Colonic mucosa (tissue), 4 donors: ENCODE results near the gene PRKAR1B. TPM values are rescaled to one million over a fixed set of nuclear protein-coding genes. Genes with fewer than 3 reads are reported as not detected.

Experiments
- DNase-seq: peaks from one replicate; pipeline ENCODE4 v3.0.0-alpha.2; 2020
- H3K27ac ChIP-seq: fragments of 200-600 bp; one replicate; pipeline ENCODE4 v1.8.0; 2021
- H3K27me3 ChIP-seq: fragments of 200-600 bp; one replicate; pipeline ENCODE4 v1.8.0; 2021
- H3K36me3 ChIP-seq: fragments of 200-600 bp; one replicate; pipeline ENCODE4 v1.8.0; 2021
- H3K4me1 ChIP-seq: fragments of 200-600 bp; one replicate; pipeline ENCODE4 v1.8.0; 2021; ENCODE audit warnings: mild to moderate bottlenecking
- H3K4me3 ChIP-seq: fragments of 200-600 bp; one replicate; pipeline ENCODE4 v1.8.0; 2021
- H3K9ac ChIP-seq, 2 donors: one replicate each; pipeline ENCODE4 v1.7.0; 2013; ENCODE audit warnings: control low read depth in 2 of 2, low read depth in 2 of 2, low read length in 2 of 2
- H3K9me3 ChIP-seq: fragments of 200-600 bp; one replicate; pipeline ENCODE4 v1.8.0; 2021
- intact Hi-C: fragments of 100-400 bp; cut with DNase I; formaldehyde crosslinking; loops from one replicate; pipeline ENCODE4 v1.14.1; 2022
- total RNA-seq, 2 donors: library from RNA; stranded (reverse); fragmentation: NEBNext Ultra II Directional in 1 of 2; extraction: Animal tissue kit (Norgen Biotek cat#: 25700) in 1 of 2; gene quantifications; one replicate each; pipeline ENCODE4 v1.2.1, GENCODE V29; 2021
- TF ChIP-seq, protein P1 (sequence below): fragments of 200-600 bp; IDR thresholded peaks from one replicate; pipeline ENCODE4 v1.8.0; 2022; ENCODE audit warnings: antibody characterized with exemption, mild to moderate bottlenecking
- donor health status: healthy.
- donor health status: DM: no; HTN: no; CAD: no.
- donor health status: DM: no; HTN: no; CAD: no.

The PRKAR1B gene
- total RNA-seq: 10 to 100 TPM; 19.2 to 32.8 TPM

DNA sequence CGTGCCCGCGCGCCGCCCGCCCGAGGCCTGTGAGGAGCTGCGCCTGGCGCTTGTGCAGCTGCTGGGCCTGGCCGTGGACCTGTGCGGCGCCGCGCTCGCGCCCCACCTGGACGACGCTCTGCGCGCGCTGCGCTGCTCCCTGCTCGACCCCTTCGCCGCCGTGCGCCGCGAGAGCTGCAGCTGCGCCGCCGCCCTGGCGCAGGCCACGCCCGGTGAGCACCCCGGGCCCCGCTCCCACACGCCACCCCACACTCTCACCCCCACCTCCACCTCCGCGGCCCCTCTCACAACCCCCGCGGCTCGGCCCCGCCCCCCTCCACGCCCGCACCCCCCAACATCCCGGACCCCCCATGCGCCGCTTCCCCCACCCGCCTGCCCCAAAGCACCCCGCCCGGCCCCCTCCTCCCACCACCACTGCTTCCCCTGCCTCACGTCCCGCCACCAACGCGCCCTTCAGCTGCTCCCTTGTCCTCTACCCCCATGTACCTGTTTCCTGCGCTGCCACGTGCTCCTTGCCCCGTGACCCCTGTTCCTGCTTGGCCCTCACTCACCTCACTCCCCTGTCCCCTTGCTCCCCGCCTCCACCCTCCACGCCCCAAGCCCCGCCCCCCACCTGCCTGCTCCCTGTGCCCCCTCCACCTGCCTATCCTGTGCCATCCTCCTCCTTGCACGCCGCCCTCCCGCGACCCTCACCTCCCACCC is at the start of gene PRKAR1B:
PRKAR1B (minus strand) TSS at position 178 of the 702 bp plus-strand sequence. CDS start 15,776 bp downstream, outside the sequence.
- Histone ChIP-seq H3K27ac (no peak within 1 kb of the TSS), H3K4me3 (peak within 1 kb of the TSS; percentile 87), H3K36me3 (no peaks in the 10 kb centered on the region), H3K9me3 (no peaks in the 10 kb centered on the region), H3K4me1 (peaks cover 6% of the 10 kb centered on the region), H3K9ac (peak within 1 kb of the TSS; percentile 79 to 80), H3K27me3 (no peaks in the 10 kb centered on the region)
- intact Hi-C loops: loop anchor here (10.0 kb wide), 1 partner anchor 202 kb away; no protein-coding TSS in a partner anchor
- TF ChIP-seq, protein P1, sequence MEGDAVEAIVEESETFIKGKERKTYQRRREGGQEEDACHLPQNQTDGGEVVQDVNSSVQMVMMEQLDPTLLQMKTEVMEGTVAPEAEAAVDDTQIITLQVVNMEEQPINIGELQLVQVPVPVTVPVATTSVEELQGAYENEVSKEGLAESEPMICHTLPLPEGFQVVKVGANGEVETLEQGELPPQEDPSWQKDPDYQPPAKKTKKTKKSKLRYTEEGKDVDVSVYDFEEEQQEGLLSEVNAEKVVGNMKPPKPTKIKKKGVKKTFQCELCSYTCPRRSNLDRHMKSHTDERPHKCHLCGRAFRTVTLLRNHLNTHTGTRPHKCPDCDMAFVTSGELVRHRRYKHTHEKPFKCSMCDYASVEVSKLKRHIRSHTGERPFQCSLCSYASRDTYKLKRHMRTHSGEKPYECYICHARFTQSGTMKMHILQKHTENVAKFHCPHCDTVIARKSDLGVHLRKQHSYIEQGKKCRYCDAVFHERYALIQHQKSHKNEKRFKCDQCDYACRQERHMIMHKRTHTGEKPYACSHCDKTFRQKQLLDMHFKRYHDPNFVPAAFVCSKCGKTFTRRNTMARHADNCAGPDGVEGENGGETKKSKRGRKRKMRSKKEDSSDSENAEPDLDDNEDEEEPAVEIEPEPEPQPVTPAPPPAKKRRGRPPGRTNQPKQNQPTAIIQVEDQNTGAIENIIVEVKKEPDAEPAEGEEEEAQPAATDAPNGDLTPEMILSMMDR: no peak
- peak; percentile 72 for DNase-seq

DNA sequence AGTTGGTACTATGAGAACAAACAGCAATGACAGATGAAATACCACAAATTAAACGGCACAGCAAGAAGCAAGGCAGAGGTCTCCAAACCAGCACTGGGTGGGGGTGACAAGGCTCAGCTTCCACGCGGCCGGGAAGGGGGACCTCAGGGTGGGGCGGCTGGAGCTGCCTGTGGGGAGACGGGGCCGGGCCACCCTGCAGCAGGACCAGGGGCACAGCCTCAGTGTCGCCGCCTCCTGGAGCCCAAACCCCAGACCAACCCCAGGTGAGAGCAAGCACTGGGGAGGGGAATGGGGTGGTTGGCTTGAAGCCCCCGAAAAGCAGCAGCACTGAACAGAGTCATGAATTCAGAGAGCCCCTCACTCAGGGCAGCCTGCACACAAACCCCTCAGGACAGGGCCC is 49.3 kb upstream of the PRKAR1B start:
- Histone ChIP-seq H3K4me1 (no peaks in the 10 kb centered on the region), H3K27ac (no peak overlapping the region), H3K27me3 (no peaks in the 10 kb centered on the region), H3K9me3 (no peaks in the 10 kb centered on the region), H3K36me3 (no peaks in the 10 kb centered on the region), H3K9ac (no peak overlapping the region), H3K4me3 (no peak overlapping the region)
- intact Hi-C loops: no loop called here
- no peak for DNase-seq
- TF ChIP-seq, protein P1: no peak

DNA sequence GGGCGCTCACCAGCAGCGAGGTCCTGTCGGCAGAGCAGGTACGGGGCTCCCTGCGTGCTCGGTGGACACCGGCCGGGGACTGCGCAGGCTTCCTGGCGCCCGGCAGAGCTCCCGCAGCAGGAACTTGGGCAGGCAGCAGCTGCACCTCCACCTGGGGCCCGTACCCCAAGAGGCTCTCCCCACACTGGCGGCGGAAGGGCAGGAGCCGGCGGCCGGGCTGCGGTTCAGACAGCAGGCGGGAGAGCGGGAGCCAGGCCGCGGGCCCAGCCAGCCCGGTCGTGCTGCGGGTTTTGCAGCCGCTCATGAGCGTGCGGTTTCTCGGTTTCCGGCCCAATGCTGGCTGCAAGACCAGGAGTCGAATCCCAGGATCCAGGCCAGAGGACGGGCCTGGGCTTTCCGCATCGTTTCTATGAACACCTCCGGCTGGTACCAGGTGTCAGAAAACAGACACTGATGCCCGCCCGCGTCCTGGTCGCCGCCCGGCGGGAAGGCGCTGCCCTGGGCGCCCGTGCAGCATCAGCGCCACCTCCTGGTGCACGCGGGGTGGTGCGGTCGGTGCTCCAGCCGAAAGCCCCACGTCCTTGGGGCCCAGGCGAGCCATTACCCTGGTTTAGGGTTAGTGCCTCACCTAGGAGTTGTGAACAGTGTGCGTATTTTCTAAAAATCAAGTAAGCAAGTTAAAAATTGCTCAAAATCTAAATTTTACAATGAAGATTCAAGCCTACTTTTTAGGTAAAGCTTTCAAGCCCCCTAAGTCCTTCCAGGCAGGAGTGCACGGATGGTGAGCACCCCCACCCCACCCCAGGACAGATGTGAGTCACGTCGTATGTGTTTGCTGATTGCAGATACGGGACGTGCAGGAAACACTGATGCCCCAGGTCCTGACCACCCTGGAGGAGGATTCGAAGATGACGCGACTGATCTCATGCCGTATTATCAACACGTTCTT is 47.4 kb upstream of the PRKAR1B start:
- peak; percentile 69 for DNase-seq
- Histone ChIP-seq H3K9me3 (no peaks in the 10 kb centered on the region), H3K9ac (no peak overlapping the region), H3K4me3 (no peak overlapping the region), H3K36me3 (no peaks in the 10 kb centered on the region), H3K27me3 (no peaks in the 10 kb centered on the region), H3K4me1 (peaks cover 5% of the 10 kb centered on the region), H3K27ac (no peak overlapping the region)
- intact Hi-C loops: loop anchor here (5.0 kb wide), 1 partner anchor 442 kb away; no protein-coding TSS in a partner anchor
- TF ChIP-seq, protein P1: peak; percentile 94

DNA sequence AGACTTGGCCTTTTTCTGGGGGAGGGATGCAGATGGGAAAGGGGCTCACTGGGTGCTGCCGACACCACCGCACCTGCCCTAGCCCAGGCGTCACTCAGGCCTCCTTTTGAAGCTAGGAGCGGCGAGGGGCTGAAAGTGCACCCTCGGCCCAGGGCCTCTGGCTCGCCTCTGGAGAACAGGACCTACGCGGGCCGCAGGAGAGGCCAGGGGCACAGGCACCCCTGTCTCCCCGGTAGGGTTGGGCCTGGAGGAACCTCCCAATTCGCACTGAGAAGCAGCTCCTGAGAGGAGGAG is 46.5 kb upstream of the PRKAR1B start:
- H3K9me3 ChIP-seq: no peaks in the 10 kb centered on the region
- no peak overlapping the region for H3K9ac ChIP-seq
- no peak overlapping the region for H3K4me3 ChIP-seq
- H3K27ac ChIP-seq: no peak overlapping the region
- peaks cover 5% of the 10 kb centered on the region for H3K4me1 ChIP-seq
- no peak for DNase-seq
- intact Hi-C loops: loop anchor here (5.0 kb wide), 1 partner anchor 441 kb away; no protein-coding TSS in a partner anchor
- H3K27me3 ChIP-seq: no peaks in the 10 kb centered on the region
- no peaks in the 10 kb centered on the region for H3K36me3 ChIP-seq
- TF ChIP-seq, protein P1: no peak

DNA sequence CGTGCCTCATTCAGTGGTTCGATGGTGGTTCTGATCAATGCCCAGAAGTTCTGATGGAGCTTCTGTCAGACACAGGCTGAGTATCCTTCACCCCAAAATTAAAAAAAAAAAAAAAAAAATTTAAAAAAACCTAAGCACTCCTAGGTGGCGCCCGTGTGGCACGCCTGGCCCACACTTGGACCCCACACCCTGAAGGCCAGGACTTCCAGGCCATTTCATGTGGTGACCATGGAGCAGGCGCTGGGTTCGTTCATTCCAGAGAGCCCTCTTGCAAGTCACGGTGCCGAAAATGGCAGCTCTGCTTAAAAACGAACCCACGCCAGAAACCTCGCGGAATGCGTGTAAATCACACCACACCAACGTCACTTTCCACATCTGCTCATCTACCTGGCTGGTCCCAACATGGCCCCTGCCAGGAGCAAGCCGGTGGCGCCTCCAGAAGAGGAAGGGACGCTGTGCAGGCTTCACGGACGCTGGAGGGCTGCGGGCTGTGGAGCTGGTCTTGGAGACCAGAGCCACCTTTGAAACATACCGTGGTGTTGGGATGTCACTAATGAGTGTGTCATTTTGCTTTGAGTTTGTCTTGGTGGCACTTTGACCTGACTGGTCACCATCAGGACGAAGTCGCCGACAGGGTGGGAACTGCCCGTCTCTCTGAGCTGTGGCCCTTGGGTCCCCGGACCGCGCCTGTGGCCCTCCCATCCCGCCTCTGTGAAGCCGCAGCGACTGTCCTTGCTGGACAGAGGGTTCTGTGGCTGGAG is 46.0 kb upstream of the PRKAR1B start:
- Histone ChIP-seq H3K27me3 (no peaks in the 10 kb centered on the region), H3K27ac (no peak overlapping the region), H3K9ac (no peak overlapping the region), H3K36me3 (no peaks in the 10 kb centered on the region), H3K4me3 (no peak overlapping the region), H3K9me3 (no peaks in the 10 kb centered on the region), H3K4me1 (peaks cover 5% of the 10 kb centered on the region)
- no peak for DNase-seq
- TF ChIP-seq, protein P1: no peak
- intact Hi-C loops: loop anchor here (5.0 kb wide), 1 partner anchor 441 kb away; no protein-coding TSS in a partner anchor
